ENCODE measurements around the gene SMIM1.

The SMIM1 gene

DNA sequence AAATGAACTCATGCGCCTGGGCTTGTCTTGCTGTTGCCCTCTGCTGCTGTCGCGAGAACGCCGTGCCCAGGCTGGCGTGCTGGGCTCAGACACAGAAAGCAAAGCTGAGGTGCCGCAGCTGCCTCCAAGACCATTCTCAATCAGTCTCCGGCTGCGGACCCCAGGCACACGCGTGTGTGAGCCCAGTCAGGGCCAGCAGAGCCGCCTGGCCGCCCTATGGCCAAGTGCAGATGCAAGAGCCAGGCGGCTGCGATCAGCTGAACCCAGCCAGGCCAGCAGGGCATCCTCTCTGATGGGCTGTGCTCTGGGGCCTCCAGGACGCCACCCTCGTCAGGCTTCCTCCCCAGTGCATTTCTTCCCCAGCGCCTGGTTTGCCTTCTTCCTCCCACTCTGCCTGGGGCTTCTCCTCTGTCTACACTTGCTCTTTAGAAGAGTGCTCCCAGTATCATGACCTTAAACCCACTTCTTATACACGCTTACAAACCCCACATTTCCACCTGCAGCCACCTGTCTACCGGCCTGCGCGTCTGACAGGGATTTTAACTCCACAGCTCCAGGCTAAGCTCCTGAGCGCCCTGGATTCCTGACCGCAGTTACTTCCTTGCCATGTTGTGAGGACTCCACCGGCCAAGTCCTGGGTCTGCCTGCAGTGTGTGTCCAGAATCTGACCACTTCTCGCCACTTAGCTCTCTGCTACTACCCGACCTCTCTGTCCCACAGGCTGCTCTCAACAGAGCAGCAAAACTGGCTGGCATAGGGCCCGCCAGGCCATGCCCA is 45.5 kb downstream of the SMIM1 start:
- DNase-seq = no peak

DNA sequence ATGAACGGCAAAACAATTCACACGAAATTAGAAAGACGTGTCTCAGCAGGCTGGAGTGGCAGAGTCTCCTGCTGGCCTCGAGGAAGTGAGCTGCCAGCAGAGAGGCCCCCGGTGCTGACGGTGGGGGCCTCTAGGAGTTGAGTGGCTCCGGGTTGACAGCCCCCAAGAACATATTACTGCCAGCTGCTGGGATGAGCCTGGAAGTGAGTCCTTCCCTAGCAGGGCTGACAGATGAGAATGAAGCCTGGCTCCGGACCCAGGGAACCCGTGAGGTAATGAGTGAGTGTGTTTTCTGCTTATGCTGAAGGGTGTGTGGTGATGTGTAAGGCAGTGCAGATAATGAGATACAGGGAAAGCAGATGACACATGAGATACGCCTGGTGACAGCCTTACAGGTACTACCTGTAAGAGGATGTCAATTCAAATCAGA is 47.2 kb downstream of the SMIM1 start:
- DNase-seq = no peak

DNA sequence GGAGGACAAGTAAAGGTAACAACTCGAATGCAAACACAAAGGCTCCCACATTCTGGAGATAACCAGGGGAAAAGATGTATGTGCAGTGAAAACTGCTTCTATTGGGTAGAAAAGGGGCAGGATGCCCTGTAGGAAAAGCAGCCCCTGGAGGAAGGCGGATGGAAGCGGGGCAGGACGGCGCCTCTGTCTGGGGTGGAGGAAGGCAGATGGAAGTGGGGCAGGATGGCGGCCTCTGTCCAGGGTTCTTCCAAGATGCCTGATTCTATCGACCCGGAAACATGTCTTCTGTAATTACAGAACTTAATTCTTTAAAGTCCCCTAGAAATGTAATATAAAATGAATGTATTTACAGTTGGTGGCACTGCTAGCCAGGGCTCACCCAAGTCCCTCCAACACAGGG is 47.8 kb downstream of the SMIM1 start:
- no peak for DNase-seq

DNA sequence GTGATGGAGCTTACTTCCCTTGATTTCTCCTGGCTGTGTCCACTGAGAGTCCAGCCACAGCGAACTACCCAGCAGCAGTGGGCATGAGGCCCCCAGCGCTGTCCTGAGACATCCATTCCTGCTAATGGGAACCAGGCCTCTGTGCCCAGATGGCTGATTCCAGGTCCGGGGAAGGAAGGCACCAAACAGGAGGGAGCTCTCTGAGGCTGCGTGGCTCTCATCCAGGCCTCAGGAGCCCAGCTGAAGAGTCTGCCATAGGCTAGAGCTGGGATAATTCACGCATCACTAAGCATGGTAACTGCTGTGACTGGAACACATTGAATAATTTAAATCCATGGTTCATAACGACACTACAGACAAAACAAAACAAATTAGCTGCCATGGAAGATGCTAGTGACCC is 48.5 kb downstream of the SMIM1 start:
- no peak for DNase-seq

DNA sequence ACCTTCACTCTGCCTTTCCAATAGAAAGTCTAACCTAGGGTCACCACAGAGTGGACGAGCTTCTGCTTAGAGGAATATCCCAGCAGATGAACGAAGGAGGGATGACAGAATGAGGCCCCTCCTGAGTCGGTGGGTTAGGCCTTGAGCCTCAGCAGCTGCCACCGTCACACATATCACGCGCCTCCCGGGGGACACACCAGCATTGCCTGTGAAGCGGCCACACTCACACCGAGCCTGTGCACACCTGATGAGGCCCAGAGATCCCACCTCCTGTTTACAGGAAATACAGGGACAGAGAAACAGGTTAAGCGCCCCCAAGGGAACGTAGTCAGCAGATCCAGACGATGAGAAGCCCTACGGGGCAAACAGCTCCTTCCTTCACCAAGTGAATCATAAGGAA is 48.9 kb downstream of the SMIM1 start:
- DNase-seq = no peak

DNA sequence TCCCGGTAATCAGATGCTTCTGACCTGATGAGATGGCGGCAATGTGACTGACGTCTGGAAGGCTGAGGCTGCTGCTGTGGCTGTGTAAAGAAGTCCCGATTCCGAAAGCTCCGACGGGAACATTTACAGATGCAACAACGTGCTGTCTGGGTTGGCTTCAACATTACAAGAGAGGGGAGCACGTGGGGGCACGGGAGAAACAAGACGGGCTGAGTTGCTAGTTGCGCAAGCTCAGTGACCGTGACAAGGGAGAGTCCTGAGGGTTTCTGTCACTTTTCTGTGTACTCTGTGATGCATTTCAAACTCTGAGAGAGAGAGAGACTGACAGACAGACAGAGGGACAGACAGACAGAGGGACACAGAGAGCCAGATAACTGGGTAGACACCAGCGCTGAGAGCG is 49.4 kb downstream of the SMIM1 start:
- DNase-seq = no peak

DNA sequence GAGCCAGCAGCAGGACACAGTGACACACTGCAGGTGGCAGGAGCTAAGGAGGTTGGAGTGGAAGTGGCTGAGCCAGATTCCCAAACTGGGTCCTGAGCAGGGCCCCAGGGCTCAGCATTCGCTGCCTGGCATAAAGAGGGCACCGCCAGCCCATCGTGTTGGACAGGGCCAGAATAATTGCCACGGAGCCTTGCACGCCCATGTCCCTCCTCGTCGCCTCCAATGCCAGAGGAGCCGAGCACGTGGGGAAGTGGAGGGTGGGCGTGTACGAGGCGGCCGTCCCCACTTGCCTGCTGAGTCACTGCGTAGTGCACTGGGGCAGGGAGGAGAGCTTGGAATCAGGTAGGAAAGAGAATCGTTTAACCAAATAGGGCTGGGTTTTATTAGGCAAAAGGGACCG is 49.9 kb downstream of the SMIM1 start:
- DNase-seq = no peak

DNA sequence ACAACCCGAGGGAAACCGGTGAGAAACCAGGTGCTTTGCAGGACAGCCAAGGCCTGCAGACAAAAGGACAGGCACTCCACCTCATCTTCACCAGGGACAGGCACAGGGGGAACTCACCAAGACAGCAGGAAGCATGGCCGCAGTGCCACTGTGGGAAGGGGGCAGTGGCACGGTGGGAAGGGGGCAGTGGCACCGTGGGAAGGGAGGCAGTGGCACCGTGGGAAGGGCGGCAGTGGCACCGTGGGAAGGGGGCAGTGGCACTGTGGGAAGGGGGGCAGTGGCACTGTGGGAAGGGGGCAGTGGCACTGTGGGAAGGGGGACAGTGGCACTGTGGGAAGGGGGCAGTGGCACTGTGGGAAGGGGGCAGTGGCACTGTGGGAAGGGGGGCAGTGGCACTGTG is 52.1 kb downstream of the SMIM1 start:
- no peak for DNase-seq

DNA sequence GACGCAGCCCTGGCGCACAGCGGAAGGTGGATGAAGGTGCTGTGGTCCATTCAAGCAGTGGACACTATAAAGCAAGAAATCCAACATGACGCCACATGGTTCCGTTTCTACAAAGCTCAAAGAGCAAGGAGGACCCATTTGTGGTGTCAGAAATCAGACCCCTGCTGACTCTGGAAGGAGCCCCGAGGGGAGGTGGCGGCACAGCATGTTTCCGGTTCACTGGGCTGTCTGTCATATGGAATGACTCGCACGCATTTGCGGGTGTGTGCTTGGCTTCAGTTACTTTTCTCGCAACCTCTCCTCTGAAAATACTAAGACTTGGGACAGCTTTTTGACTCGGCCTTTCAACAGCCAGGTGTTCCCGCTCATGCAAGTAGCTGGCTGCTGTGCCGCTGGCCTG is 52.8 kb downstream of the SMIM1 start:
- DNase-seq = no peak
